Activated naive CD8-positive, alpha-beta T cell (primary cell): ENCODE results near the gene CHRNE.
"Not testable (repeated sequence)": the region's sequence is repeated elsewhere in the genome, so short reads cannot be mapped to it uniquely, and the experiment has no call there.

ENCODE experiments used
- H3K27ac Mint-ChIP-seq: one replicate; pipeline ENCODE4 v1.8.0; 2021; ENCODE audit warnings: mixed read lengths
- H3K27me3 Mint-ChIP-seq: one replicate; pipeline ENCODE4 v1.8.0; 2021; ENCODE audit warnings: mixed read lengths
- H3K36me3 Mint-ChIP-seq: one replicate; pipeline ENCODE4 v1.8.0; 2021; ENCODE audit warnings: mixed read lengths
- H3K4me1 Mint-ChIP-seq: one replicate; pipeline ENCODE4 v1.8.0; 2021; ENCODE audit warnings: low read depth, mixed read lengths
- H3K4me3 Mint-ChIP-seq: one replicate; pipeline ENCODE4 v1.8.0; 2021; ENCODE audit warnings: mild to moderate bottlenecking, mixed read lengths
- H3K9me3 Mint-ChIP-seq: one replicate; pipeline ENCODE4 v1.8.0; 2021; ENCODE audit warnings: low read depth, mixed read lengths

CHRNE gene

DNA sequence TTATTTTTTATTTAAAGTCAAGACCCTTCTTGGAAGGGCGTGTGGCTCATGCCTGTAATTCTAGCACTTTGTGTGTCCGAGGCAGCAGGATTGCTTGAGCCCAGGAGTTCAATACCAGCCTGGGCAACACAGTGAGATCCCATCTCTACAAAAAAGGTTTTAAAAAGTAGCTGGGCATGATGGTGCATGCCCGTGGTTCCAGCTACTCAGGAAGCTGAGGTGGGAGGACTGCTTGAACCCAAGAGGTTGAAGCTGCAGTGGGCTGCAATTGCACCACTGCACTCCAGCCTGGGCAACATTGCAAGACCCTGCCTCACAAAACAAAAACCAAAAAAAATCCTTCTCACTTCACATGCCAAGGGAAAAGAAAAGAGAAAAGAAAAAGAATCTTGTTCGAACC is 40.2 kb downstream of the CHRNE start:
- no peak overlapping the region for H3K27ac Mint-ChIP-seq
- no peaks in the 10 kb centered on the region for H3K9me3 Mint-ChIP-seq
- no peaks in the 10 kb centered on the region for H3K27me3 Mint-ChIP-seq
- H3K4me3 Mint-ChIP-seq, result no peak overlapping the region
- H3K4me1 Mint-ChIP-seq, result peaks cover 6% of the 10 kb centered on the region
- H3K36me3 Mint-ChIP-seq, result peaks cover 6% of the 10 kb centered on the region

DNA sequence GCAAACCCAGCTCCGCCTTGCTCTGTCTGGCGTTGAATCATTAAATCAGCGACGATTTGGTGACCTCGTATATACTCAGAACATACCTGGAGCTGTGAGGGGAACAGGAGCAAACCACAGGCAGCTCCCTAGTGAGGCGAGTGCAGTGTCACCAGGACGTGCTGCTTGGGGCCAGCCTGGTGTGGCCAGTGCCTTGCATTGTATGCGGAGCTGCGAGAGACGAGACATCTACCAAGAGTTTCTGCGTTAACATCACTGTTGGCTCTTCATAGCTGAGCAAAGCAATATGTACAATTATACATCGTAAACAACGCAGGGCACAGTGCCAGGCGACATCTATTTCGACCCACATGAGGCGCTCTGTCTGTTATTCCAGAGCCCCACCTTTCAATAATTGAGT is 41.8 kb downstream of the CHRNE start:
- peaks cover 7% of the 10 kb centered on the region for H3K36me3 Mint-ChIP-seq
- H3K4me1 Mint-ChIP-seq, result peaks cover 9% of the 10 kb centered on the region
- no peaks in the 10 kb centered on the region for H3K9me3 Mint-ChIP-seq
- no peak overlapping the region for H3K27ac Mint-ChIP-seq
- H3K4me3 Mint-ChIP-seq, result no peak overlapping the region
- H3K27me3 Mint-ChIP-seq, result no peaks in the 10 kb centered on the region

DNA sequence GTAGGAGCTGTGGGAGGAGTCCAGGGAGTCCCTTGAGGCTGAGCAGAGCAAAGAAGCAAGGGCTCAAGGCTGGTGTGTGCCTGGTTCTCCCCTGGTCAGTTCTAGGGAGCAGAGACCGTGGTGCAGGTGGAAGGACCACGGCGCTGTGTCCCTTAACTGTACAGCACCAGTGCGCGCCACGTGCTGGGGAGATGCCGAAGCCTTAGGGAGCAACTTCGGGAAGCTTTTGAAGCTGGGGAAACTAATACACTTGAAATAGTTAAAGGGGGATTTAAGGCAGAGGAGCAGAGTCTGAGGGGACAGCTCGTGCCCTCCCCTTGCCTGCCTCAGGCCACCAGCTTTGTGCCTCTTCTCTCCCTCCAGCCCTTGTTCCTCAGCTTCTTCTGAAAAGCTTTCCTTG is 42.2 kb downstream of the CHRNE start:
- Mint-ChIP-seq H3K4me3 (no peak overlapping the region), H3K4me1 (peaks cover 9% of the 10 kb centered on the region), H3K9me3 (no peaks in the 10 kb centered on the region), H3K27ac (no peak overlapping the region), H3K27me3 (no peaks in the 10 kb centered on the region), H3K36me3 (peaks cover 7% of the 10 kb centered on the region)

DNA sequence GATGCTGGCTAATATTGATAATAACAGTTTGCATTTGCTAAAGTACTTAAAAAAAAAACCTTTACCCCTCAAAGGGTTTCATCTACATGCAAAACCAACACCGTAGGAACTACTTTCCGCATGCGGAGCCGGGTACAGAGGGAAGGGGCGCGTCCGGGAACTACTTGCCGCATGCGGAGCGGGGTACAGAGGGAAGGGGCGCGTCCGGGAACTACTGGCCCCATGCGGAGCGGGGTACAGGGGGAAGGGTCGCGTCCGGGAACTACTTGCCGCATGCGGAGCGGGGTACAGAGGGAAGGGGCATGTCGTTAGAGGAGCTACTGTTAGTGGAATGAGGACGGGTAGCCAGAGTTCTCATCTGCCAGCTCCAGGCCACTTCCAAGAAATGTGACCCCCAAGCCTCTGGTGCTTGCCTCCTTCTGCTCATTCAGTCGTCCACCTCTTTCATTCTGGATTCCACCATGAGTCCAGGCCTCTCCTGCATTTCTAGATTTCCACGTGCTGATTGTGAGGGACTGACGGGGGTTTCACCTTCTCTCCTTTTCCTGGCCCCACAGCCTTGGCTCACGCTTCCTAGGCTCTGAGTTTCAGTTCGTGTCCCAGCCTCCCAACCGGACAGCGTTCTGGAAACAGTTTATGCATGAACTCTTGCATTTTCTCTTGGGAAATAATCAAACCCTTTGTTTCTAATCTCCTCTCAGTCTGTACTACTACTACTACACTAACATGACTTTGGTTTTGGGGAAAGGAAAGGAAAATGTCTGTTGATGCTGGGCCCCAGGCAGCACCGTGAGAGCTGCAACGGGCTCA is 42.9 kb downstream of the CHRNE start:
- H3K27ac Mint-ChIP-seq, result no peak overlapping the region

DNA sequence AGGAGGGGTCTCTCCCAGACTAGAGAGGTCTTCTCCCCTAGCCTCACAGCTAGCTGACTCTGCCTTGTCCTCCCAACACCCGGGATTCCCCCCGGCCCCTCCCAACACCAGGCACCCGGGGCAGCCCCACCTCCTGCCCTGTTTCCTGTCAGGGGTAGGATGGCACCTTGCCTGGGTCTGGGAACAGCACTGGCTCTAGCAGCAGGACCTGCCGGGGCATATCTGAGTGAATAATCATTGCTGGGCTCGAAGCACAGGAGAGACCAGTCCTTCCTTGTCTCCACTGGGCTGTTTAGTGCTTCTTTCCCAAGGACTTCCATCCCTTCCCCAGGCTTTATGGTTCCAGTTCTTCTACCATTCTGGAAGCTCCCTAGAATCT is 44.0 kb downstream of the CHRNE start:
- no peaks in the 10 kb centered on the region for H3K9me3 Mint-ChIP-seq
- no peak overlapping the region for H3K4me3 Mint-ChIP-seq
- H3K27me3 Mint-ChIP-seq, result no peaks in the 10 kb centered on the region
- H3K36me3 Mint-ChIP-seq, result peaks cover 7% of the 10 kb centered on the region
- H3K27ac Mint-ChIP-seq, result no peak overlapping the region
- peaks cover 16% of the 10 kb centered on the region for H3K4me1 Mint-ChIP-seq

More for the DNA sequence above, 42.9 kb downstream of the CHRNE start:
- Mint-ChIP-seq H3K27me3 (no peaks in the 10 kb centered on the region), H3K36me3 (peaks cover 7% of the 10 kb centered on the region), H3K4me3 (no peak overlapping the region), H3K9me3 (no peaks in the 10 kb centered on the region), H3K4me1 (peaks cover 9% of the 10 kb centered on the region)

DNA sequence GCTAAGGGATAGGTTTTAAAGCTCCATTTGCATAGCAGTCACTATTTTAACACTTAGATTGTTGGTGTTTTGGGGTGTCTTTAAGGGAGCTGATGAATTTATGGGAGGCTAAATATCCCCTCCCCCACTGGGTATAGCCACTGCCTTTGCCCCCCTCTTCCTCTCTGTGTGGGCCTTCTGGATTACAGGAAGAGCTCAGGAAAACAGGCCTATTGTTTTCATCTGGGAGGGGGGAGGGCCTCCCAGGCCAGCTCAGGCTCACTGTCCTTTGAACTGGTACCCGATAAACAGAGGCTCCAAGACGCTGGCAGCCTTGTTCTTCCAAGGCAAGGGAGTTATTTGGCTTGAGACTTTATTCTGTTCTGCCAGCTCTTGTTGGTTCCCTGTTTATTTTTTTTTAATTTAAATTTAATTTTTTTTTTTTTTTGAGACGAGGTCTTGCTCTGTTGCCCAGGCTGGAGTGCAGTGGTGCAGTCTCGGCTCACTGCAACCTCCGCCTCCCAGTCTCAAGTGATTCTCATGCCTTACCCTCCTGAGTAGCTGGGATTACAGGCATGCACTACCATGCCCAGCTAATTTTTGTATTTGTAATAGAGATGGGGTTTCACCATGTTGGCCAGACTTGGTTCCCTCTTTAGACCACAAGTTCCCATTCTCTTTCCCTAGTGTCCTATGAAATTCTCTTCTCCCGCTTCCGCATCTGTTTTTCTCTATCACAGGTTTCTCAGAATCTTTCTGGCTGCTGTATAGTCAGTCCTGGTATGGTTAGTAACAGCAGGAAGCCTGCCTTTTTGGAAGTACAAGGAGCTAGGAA is 44.6 kb downstream of the CHRNE start:
- no peak overlapping the region for H3K4me3 Mint-ChIP-seq
- peaks cover 20% of the 10 kb centered on the region for H3K4me1 Mint-ChIP-seq
- no peaks in the 10 kb centered on the region for H3K9me3 Mint-ChIP-seq
- H3K27ac Mint-ChIP-seq, result no peak overlapping the region
- no peaks in the 10 kb centered on the region for H3K27me3 Mint-ChIP-seq
- peaks cover 7% of the 10 kb centered on the region for H3K36me3 Mint-ChIP-seq

DNA sequence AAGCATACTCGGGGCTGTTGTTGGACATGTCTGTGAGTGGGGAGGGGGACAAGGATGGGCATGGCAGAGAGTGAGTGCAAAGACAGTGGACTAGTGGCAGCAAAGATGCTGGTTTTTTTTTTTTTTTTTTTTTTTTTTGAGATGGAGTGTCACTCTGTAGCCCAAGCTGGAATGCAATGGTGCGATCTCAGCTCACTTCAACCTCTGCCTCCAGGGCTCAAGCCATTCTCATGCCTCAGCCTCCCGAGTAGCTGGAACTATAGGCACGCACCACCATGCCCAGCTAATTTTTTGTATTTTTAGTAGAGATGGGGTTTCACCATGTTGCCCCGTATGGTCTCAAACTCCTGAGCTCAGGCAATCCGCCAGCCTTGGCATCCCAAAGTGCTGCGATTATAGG is 45.6 kb downstream of the CHRNE start:
- H3K36me3 Mint-ChIP-seq, H3K4me3 Mint-ChIP-seq: not testable (repeated sequence)

DNA sequence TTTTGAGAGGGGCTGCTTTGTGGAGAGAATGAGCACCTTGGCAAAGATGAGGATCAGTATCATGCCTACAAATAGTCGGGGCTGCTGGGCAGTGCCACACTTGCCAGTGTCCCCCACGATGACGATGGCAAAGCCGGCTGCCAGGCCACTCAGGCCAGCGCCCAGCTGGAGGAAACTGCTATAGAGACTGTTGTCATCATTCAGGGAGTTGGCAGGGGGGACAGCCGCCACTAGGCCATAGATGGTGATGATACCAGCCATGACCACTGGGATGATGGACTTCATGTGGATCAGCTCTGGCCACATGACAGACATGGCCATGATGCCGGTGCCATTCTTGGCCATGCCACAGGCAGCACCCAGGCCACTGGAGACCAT is 46.0 kb downstream of the CHRNE start:
- Mint-ChIP-seq H3K27ac (no peak overlapping the region), H3K4me3 (no peak overlapping the region), H3K36me3 (peaks cover 7% of the 10 kb centered on the region), H3K4me1 (peaks cover 23% of the 10 kb centered on the region), H3K9me3 (no peaks in the 10 kb centered on the region), H3K27me3 (no peaks in the 10 kb centered on the region)

More for the DNA sequence above, 45.6 kb downstream of the CHRNE start:
- peaks cover 19% of the 10 kb centered on the region for H3K4me1 Mint-ChIP-seq
- not testable (repeated sequence) for H3K27me3 Mint-ChIP-seq, H3K9me3 Mint-ChIP-seq, H3K27ac Mint-ChIP-seq

DNA sequence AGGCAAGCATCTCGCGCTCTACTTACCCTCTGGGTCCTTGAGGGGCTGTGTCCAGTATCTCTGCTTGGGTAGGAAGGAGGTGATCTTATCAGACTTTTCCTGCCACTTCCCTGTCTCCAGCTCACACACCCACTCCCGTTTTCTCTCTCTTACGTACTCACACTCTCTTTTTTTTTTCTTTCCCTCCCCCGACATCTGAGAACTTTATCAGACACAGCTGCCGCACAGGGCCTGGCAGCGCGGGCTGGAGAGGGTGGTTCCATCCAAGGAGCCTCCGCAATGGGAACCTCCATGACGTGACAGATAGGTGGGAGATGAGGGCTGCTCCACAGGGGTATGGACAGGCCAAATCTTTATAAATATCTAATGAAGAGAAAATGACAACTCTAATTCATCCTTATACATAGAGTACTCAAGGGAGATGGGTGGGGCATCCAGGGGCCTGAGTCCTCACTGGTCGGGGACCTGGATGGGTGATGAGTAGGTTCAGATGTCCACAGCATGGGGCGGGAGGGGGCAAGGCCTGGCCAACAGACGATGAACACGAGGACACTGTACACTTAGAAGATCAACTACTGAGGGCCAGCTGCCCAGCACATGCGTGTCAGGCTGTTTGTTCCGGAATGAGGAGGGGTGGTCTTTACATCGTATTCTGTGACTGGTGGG is 46.5 kb downstream of the CHRNE start:
- no peak overlapping the region for H3K4me3 Mint-ChIP-seq

DNA sequence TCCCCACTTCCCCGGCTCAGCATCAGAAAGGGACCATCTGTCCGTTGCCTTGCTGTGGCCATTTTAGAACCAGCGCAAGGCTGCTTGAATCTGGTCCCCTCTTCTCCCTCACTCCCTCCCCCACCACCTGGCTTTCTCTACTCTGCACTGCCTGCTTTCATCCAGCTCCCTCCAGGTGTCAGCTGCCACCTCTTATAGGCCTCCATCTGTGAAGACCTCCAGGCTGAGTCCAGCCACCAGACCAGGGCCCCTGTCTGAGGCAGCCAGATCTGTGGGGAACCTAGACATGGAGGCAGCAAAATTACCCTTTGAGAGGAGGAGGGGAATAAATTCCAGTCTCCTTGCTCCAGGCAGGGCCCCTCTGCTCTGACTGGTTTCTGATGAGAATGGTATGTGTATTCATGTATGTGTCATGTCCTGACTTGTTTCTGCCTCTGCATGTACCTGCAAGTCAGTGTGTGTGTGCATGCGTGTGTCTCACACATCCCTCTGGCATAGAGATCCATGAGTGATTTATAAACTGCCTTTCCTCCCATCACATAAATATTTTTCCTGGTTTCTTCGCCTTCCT is 48.7 kb downstream of the CHRNE start:
- Mint-ChIP-seq H3K36me3 (peaks cover 3% of the 10 kb centered on the region), H3K4me1 (peaks cover 32% of the 10 kb centered on the region), H3K27me3 (no peaks in the 10 kb centered on the region), H3K27ac (no peak overlapping the region), H3K9me3 (no peaks in the 10 kb centered on the region), H3K4me3 (no peak overlapping the region)

More for the DNA sequence above, 46.5 kb downstream of the CHRNE start:
- Mint-ChIP-seq H3K27me3 (no peaks in the 10 kb centered on the region), H3K9me3 (no peaks in the 10 kb centered on the region), H3K36me3 (peaks cover 7% of the 10 kb centered on the region), H3K4me1 (peaks cover 24% of the 10 kb centered on the region), H3K27ac (no peak overlapping the region)

DNA sequence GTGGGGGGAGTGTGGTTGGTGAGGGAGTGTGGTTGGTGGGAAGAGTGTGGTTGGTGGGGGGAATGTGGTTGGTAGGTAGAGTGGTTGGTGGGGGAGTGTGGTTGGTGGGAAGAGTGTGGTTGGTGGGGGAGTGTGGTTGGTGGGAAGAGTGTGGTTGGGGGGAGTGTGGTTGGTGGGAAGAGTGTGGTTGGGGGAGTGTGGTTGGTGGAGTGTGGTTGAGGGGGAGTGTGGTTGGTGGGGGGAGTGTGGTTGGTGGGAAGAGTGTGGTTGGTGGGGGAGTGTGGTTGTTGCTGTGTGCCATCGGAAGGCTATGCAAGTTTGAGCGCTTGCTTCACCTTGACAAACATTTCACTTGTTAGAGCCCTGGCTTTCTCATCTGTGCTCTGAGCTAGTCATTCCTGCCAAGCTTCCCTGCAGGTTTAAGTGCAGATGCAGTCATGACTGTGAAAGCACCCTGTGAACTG is 49.7 kb downstream of the CHRNE start:
- Mint-ChIP-seq H3K4me3 (no peak overlapping the region), H3K4me1 (peaks cover 30% of the 10 kb centered on the region), H3K27me3 (no peaks in the 10 kb centered on the region), H3K36me3 (peaks cover 3% of the 10 kb centered on the region), H3K9me3 (no peaks in the 10 kb centered on the region), H3K27ac (no peak overlapping the region)

DNA sequence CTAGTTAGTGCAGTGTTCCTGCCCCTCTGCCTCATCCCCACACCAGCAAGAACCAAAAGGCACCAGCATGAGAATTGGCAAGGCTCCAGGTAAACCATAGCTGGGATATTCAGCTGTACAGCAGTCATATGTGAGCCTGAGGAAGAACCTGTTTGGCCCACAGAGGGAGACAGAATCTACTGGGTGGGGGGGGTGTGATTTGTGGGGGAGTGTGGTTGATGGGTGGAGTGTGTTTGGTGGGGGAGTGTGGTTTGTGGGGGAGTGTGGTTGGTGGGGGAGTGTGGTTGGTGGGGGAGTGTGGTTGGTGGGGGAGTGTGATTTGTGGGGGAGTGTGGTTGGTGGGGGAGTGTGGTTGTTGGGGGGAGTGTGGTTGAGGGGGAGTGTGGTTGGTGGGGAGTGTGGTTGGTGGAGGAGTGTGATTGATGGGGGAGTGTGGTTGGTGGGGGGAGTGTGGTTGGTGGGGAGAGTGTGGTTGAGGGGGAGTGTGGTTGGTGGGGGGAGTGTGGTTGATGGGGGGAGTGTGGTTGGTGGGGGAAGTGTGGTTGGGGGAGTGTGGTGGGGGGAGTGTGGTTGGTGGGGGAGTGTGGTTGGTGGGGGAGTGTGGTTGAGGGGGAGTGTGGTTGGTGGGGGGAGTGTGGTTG is 50.2 kb downstream of the CHRNE start:
- no peak overlapping the region for H3K4me3 Mint-ChIP-seq
- no peak overlapping the region for H3K27ac Mint-ChIP-seq
- H3K27me3 Mint-ChIP-seq, result no peaks in the 10 kb centered on the region
- no peaks in the 10 kb centered on the region for H3K9me3 Mint-ChIP-seq
- peaks cover 1% of the 10 kb centered on the region for H3K36me3 Mint-ChIP-seq
- H3K4me1 Mint-ChIP-seq, result peaks cover 30% of the 10 kb centered on the region

DNA sequence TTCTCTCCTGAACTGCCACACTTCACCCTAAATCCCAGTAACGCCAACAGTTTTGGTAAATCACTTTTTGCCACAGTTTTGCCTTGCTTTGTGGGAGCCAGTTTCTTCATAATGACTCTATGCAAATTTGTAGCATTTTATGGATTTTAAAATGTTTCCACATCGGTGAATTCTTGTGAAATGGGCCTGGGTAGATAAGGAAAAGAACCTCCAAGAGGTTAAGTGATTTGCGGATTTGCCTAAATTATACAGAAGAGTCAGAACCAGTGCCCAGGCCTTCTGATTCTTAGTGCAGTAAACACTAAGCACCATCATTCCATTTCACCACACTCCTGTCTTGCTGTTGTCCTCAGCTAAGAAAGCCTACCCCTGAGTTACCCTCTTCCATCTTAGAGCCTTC is 51.8 kb downstream of the CHRNE start:
- H3K27me3 Mint-ChIP-seq, result no peaks in the 10 kb centered on the region
- H3K36me3 Mint-ChIP-seq, result peaks cover 3% of the 10 kb centered on the region
- no peak overlapping the region for H3K27ac Mint-ChIP-seq
- H3K4me3 Mint-ChIP-seq, result peak overlapping the region; percentile 14
- H3K9me3 Mint-ChIP-seq, result no peaks in the 10 kb centered on the region
- H3K4me1 Mint-ChIP-seq, result peaks cover 32% of the 10 kb centered on the region

DNA sequence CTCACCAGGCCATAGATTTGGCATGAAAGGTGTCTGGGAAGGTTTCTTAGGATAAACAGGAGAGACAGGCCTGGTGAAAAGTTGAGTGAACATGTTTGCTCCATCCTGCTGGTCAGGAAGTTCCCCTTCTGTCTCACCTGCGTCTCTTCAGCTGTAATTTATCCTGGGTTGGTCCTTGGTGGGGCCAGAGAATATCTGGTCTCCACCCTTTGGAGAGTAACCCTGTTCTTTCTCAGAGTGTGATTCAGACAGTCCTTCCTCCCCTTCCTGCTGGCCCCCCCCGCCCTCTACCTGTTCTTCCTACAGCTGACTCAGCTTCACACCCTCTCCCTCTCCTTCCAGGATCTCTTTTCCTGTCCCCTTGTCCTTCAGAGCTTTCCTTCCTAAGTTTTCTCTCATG is 52.7 kb downstream of the CHRNE start:
- Mint-ChIP-seq H3K4me1 (peaks cover 34% of the 10 kb centered on the region), H3K27ac (no peak overlapping the region), H3K4me3 (no peak overlapping the region), H3K9me3 (no peaks in the 10 kb centered on the region), H3K27me3 (no peaks in the 10 kb centered on the region), H3K36me3 (peaks cover 3% of the 10 kb centered on the region)
